SK-N-SH (cell line): Measurements from ENCODE around the gene RGS17. TPM values are rescaled to one million over a fixed set of nuclear protein-coding genes. Genes with fewer than 3 reads are reported as not detected.

Experiments
- CTCF ChIA-PET: fragments of 300-600, 350-600 bp; formaldehyde crosslinking; extraction: SDS; loops from one replicate; lab custom pipeline; 2021; lab: Yijun Ruan, JAX
- POLR2A ChIA-PET: fragments of 350-600 bp; sonication (Branson Sonifier 250); formaldehyde crosslinking; extraction: SDS; loops from one replicate; lab custom pipeline; 2020; ENCODE audit warnings: antibody characterized with exemption, inconsistent platforms; lab: Yijun Ruan, JAX
- DNase-seq: peaks from one replicate; pipeline ENCODE4 v3.0.0; 2012
- H2AFZ ChIP-seq: fragments of 200-600 bp; sonication (generic); 2 replicates; pipeline ENCODE4 v1.8.1; 2016; ENCODE audit warnings: antibody characterized with exemption, mild to moderate bottlenecking, low read depth
- H3F3A ChIP-seq: fragments of 200-600 bp; sonication (generic); replicated peaks from 2 replicates; pipeline ENCODE3; 2016; ENCODE audit warnings: antibody characterized with exemption, mild to moderate bottlenecking; ENCODE audit not compliant: insufficient read depth
- H3K27ac ChIP-seq, 2 experiments: fragments of 200-500 bp in 1 of 2; fragments of 200-600 bp in 1 of 2; sonication (Bioruptor generic) in 1 of 2; sonication (generic), shearing (Covaris generic) in 1 of 2; 2 replicates each; pipeline versions ENCODE4 v1.5.1 to v1.6.1; 2014 to 2016; ENCODE audit warnings: low read depth in 2 of 2, inconsistent platforms in 1 of 2, low read length in 1 of 2, mild to moderate bottlenecking in 1 of 2, mixed read lengths in 1 of 2
- H3K27me3 ChIP-seq: fragments of 200-600 bp; sonication (generic), shearing (Covaris generic); 2 replicates; pipeline ENCODE4 v1.6.1; 2016; ENCODE audit warnings: mixed run types; ENCODE audit not compliant: insufficient read depth
- H3K36me3 ChIP-seq, 2 experiments: fragments of 200-500 bp in 1 of 2; fragments of 200-600 bp in 1 of 2; sonication (Bioruptor generic) in 1 of 2; sonication (generic) in 1 of 2; replicated peaks in 1 of 2; 2 replicates each; pipeline versions ENCODE3 to v1.5.1; 2014 to 2016; ENCODE audit warnings: low read length in 1 of 2, mild to moderate bottlenecking in 1 of 2; ENCODE audit not compliant: insufficient read depth in 2 of 2, control insufficient read depth in 1 of 2
- H3K4me1 ChIP-seq, 2 experiments: fragments of 200-500 bp in 1 of 2; fragments of 200-600 bp in 1 of 2; sonication (Bioruptor generic) in 1 of 2; sonication (generic), shearing (Covaris generic) in 1 of 2; 2 replicates each; pipeline versions ENCODE4 v1.5.1 to v1.6.1; 2014 to 2016; ENCODE audit warnings: low read depth in 1 of 2, low read length in 1 of 2, mixed run types in 1 of 2; ENCODE audit not compliant: insufficient read depth in 2 of 2, control insufficient read depth in 1 of 2
- H3K4me2 ChIP-seq: fragments of 200-600 bp; sonication (generic), shearing (Covaris generic); 2 replicates; pipeline ENCODE4 v1.6.1; 2017; ENCODE audit warnings: mixed run types
- H3K4me3 ChIP-seq, 2 experiments: fragments of 200-500 bp in 1 of 2; fragments of 200-600 bp in 1 of 2; sonication (Bioruptor generic) in 1 of 2; sonication (generic), shearing (Covaris generic) in 1 of 2; 2 replicates each; pipeline versions ENCODE4 v1.5.1 to v1.8.1; 2014 to 2016; ENCODE audit warnings: low read depth in 2 of 2, inconsistent platforms in 1 of 2, low read length in 1 of 2, mild to moderate bottlenecking in 1 of 2, mixed read lengths in 1 of 2, moderate library complexity in 1 of 2
- H3K79me2 ChIP-seq: fragments of 200-600 bp; sonication (generic); 2 replicates; pipeline ENCODE4 v1.8.1; 2017; ENCODE audit warnings: mild to moderate bottlenecking; ENCODE audit not compliant: insufficient read depth
- H3K9ac ChIP-seq: fragments of 200-600 bp; sonication (generic); 2 replicates; pipeline ENCODE4 v1.6.1; 2017; ENCODE audit warnings: mixed run types
- H3K9me2 ChIP-seq: fragments of 200-600 bp; sonication (generic); 2 replicates; pipeline ENCODE4 v1.6.1; 2017; ENCODE audit warnings: mixed run types
- H3K9me3 ChIP-seq: fragments of 200-600 bp; sonication (generic); 2 replicates; pipeline ENCODE4 v1.6.1; 2017; ENCODE audit warnings: mixed run types, mild to moderate bottlenecking, moderate library complexity
- H4K20me1 ChIP-seq: fragments of 200-600 bp; sonication (generic); 2 replicates; pipeline ENCODE4 v1.6.1; 2017; ENCODE audit warnings: mild to moderate bottlenecking, mixed run types; ENCODE audit not compliant: insufficient read depth
- ELF1 ChIP-seq: IDR thresholded peaks from 2 replicates; pipeline ENCODE4 v1.4.0; 2012
- FOSL2 ChIP-seq: IDR thresholded peaks from 2 replicates; pipeline ENCODE4 v1.4.0; 2012; ENCODE audit warnings: low read depth, mild to moderate bottlenecking, moderate library complexity, borderline replicate concordance
- FOXJ3 ChIP-seq: sonication (generic); formaldehyde crosslinking; IDR thresholded peaks from 2 replicates; pipeline ENCODE4 v1.5.1; 2020; ENCODE audit warnings: mild to moderate bottlenecking, missing genetic modification reagents
- GABPA ChIP-seq: IDR thresholded peaks from 2 replicates; pipeline ENCODE4 v1.4.0; 2012; ENCODE audit warnings: low read depth, mild to moderate bottlenecking
- IRF3 ChIP-seq: fragments of 150-350 bp; IDR thresholded peaks from 2 replicates; pipeline ENCODE4 v1.6.1; 2016; ENCODE audit warnings: mild to moderate bottlenecking, low read depth, low read length
- JUND ChIP-seq: IDR thresholded peaks from 2 replicates; pipeline ENCODE4 v1.4.0; 2012
- NFIC ChIP-seq: IDR thresholded peaks from 2 replicates; pipeline ENCODE4 v1.4.0; 2012; ENCODE audit warnings: borderline replicate concordance
- NRF1 ChIP-seq: IDR thresholded peaks from 2 replicates; pipeline ENCODE4 v1.6.1; 2012; ENCODE audit warnings: low read depth, mild to moderate bottlenecking, low read length
- RAD21 ChIP-seq: IDR thresholded peaks from 2 replicates; pipeline ENCODE4 v1.6.1; 2012; ENCODE audit warnings: mild to moderate bottlenecking, low read length
- RCOR1 ChIP-seq: fragments of 150-350 bp; IDR thresholded peaks from 2 replicates; pipeline ENCODE4 v1.6.1; 2017; ENCODE audit warnings: antibody characterized with exemption, low read length
- REST ChIP-seq: IDR thresholded peaks from 2 replicates; pipeline ENCODE4 v1.6.1; 2012; ENCODE audit warnings: mild to moderate bottlenecking, low read depth, low read length, moderate library complexity
- RFX5 ChIP-seq: IDR thresholded peaks from 2 replicates; pipeline ENCODE4 v1.6.1; 2012; ENCODE audit warnings: mild to moderate bottlenecking, improper control_type of control experiment, low read length
- RXRA ChIP-seq: IDR thresholded peaks from 2 replicates; pipeline ENCODE4 v1.4.0; 2012; ENCODE audit warnings: low read depth, mild to moderate bottlenecking, borderline replicate concordance
- SIN3A ChIP-seq: IDR thresholded peaks from 2 replicates; pipeline ENCODE4 v1.6.1; 2012; ENCODE audit warnings: low read depth, mild to moderate bottlenecking, low read length, moderate library complexity, borderline replicate concordance
- USF1 ChIP-seq: IDR thresholded peaks from 2 replicates; pipeline ENCODE4 v1.4.0; 2012; ENCODE audit warnings: low read depth, borderline replicate concordance
- WGBS: methylation state at CpG from one replicate; pipeline ENCODE4 v1.1.6; 2017; ENCODE audit warnings: low lambda C conversion rate; 5-methylcytosine and 5-hydroxymethylcytosine counted together
- polyA plus RNA-seq, 3 experiments: library from polyadenylated mRNA; depleted of rRNA; stranded (reverse); fragments of >200 nt; gene quantifications; 2 replicates each; pipeline ENCODE4 v1.2.3, GENCODE V29; 2012
- TF ChIP-seq, protein P1 (sequence below): IDR thresholded peaks from 2 replicates; pipeline ENCODE4 v1.4.0; 2012; ENCODE audit warnings: low read depth
- TF ChIP-seq, protein P2 (sequence below): IDR thresholded peaks from 2 replicates; pipeline ENCODE4 v1.4.0; 2012; ENCODE audit warnings: low read depth, borderline replicate concordance

Gene RGS17
- polyA plus RNA-seq, 1 of the 3 experiments (the other 2 are of a cell fraction): 1.4 TPM

GRCh38 chr6:153038378-153039057 lies 92.6 kb downstream of the RGS17 start:
- POLR2A ChIA-PET: no interaction called here
- H4K20me1 ChIP-seq: no peaks in the 10 kb centered on the region
- 0 out of 4 replicates have a peak overlapping the region, but pooled peaks of 1 of the 2 experiments have one; percentile 27 for H3K27ac ChIP-seq
- no peaks in the 10 kb centered on the region for H3K9me2 ChIP-seq
- H3K4me2 ChIP-seq: peak overlapping the region; percentile 8; the same call in 1 of the 2 replicates
- TF ChIP-seq, protein P1, sequence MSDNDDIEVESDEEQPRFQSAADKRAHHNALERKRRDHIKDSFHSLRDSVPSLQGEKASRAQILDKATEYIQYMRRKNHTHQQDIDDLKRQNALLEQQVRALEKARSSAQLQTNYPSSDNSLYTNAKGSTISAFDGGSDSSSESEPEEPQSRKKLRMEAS: 0 out of 2 replicates have a peak, but pooled peaks have one; percentile 27
- no peak for TF ChIP-seq NFIC
- TF ChIP-seq, protein P2, sequence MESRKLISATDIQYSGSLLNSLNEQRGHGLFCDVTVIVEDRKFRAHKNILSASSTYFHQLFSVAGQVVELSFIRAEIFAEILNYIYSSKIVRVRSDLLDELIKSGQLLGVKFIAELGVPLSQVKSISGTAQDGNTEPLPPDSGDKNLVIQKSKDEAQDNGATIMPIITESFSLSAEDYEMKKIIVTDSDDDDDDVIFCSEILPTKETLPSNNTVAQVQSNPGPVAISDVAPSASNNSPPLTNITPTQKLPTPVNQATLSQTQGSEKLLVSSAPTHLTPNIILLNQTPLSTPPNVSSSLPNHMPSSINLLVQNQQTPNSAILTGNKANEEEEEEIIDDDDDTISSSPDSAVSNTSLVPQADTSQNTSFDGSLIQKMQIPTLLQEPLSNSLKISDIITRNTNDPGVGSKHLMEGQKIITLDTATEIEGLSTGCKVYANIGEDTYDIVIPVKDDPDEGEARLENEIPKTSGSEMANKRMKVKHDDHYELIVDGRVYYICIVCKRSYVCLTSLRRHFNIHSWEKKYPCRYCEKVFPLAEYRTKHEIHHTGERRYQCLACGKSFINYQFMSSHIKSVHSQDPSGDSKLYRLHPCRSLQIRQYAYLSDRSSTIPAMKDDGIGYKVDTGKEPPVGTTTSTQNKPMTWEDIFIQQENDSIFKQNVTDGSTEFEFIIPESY: no peak
- TF ChIP-seq NRF1: no peak
- 0 out of 2 replicates have a peak, but pooled peaks have one; percentile 15 for TF ChIP-seq FOSL2
- TF ChIP-seq ELF1: no peak
- CTCF ChIA-PET: interaction anchor here (1.2 to 1.6 kb wide), 2 partner anchors 152 to 274 kb away, joined by 3 read pairs; no protein-coding TSS in a partner anchor
- no peaks in the 10 kb centered on the region for H3K27me3 ChIP-seq
- DNase-seq: no peak
- H3K36me3 ChIP-seq: peaks cover 10 to 18% of the 10 kb centered on the region in 2 experiments
- no peaks in the 10 kb centered on the region for H3K79me2 ChIP-seq
- H3K9me3 ChIP-seq: no peaks in the 10 kb centered on the region
- no peak overlapping the region for H3K4me3 ChIP-seq
- H3F3A ChIP-seq: no peaks in the 10 kb centered on the region
- no peak overlapping the region for H2AFZ ChIP-seq
- H3K9ac ChIP-seq: no peak overlapping the region
- WGBS: 72% methylated on average over 4 of the region's 4 CpGs
- H3K4me1 ChIP-seq: no peaks in the 10 kb centered on the region

GRCh38 chr6:153034139-153034538 lies 96.9 kb downstream of the RGS17 start:
- Histone ChIP-seq H3K36me3 (peaks cover 0 to 3% of the 10 kb centered on the region in 2 experiments), H3K9ac (no peak overlapping the region), H3F3A (peaks cover 6% of the 10 kb centered on the region), H3K4me2 (no peak overlapping the region), H3K79me2 (no peaks in the 10 kb centered on the region), H2AFZ (no peak overlapping the region), H3K9me3 (no peaks in the 10 kb centered on the region), H3K9me2 (no peaks in the 10 kb centered on the region), H3K4me3 (no peak overlapping the region), H4K20me1 (no peaks in the 10 kb centered on the region), H3K27me3 (no peaks in the 10 kb centered on the region), H3K4me1 (no peaks in the 10 kb centered on the region; a peak in 1 of 4 replicates), H3K27ac (no peak overlapping the region)
- CTCF ChIA-PET: interaction anchor here (1.3 to 1.6 kb wide), 3 partner anchors 9 to 278 kb away, joined by 3 to 6 read pairs (median 5); no protein-coding TSS in a partner anchor
- POLR2A ChIA-PET: no interaction called here
- TF ChIP-seq RFX5 (no peak), IRF3 (no peak), USF1 (no peak), SIN3A (no peak), RXRA (no peak), FOXJ3 (CRISPR knock-in tag) (no peak), RCOR1 (no peak), GABPA (no peak), JUND (no peak), REST (no peak), FOSL2 (no peak), RAD21 (no peak)
- no peak for DNase-seq
- 95% methylated on average over 9 of the region's 9 CpGs for WGBS
